HG02759 (cell line): Measurements from ENCODE around the gene CABP4.
"Not testable (repeated sequence)": the region's sequence is repeated elsewhere in the genome, so short reads cannot be mapped to it uniquely, and the experiment has no call there.

Experiments
- ATAC-seq: cut with Tn5 transposase; IDR thresholded peaks from one replicate; pipeline ENCODE4 v1.9.1; 2021; ENCODE audit warnings: mild to moderate bottlenecking, moderate library complexity; ENCODE audit not compliant: unreplicated experiment

Gene CABP4

DNA sequence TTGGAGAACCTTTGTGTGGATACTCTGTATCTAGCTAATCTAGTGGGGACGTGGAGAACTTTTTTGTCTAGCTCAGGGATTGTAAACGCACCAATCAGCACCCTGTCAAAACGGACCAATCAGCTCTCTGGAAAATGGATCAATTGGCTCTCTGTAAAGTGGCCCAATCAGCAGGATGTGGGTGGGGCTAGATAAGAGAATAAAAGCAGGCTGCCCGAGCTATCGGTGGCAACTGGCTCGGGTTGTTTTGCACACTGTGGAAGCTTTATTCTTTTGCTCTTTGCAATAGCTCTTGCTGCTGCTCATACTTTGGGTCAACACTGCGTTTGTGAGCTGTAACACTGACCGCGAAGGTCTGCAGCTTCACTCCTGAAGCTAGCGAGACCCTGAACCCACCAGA is 21.5 kb downstream of the CABP4 start:
- not testable (repeated sequence) for ATAC-seq

DNA sequence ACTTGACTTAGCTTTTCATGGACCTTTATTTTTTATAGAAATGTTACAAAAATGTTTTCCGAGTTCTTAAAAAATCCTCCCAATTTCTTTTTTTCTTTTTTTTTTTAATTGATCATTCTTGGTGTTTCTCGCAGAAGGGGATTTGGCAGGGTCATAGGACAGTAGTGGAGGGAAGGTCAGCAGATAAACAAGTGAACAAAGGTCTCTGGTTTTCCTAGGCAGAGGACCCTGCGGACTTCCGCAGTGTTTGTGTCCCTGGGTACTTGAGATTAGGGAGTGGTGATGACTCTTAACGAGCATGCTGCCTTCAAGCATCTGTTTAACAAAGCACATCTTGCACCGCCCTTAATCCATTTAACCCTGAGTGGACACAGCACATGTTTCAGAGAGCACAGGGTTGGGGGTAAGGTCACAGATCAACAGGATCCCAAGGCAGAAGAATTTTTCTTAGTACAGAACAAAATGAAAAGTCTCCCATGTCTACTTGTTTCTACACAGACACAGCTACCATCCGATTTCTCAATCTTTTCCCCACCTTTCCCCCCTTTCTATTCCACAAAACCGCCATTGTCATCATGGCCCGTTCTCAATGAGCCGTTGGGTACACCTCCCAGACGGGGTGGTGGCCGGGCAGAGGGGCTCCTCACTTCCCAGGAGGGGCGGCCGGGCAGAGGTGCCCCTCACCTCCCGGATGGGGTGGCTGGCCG is 22.3 kb downstream of the CABP4 start:
- not testable (repeated sequence) for ATAC-seq

DNA sequence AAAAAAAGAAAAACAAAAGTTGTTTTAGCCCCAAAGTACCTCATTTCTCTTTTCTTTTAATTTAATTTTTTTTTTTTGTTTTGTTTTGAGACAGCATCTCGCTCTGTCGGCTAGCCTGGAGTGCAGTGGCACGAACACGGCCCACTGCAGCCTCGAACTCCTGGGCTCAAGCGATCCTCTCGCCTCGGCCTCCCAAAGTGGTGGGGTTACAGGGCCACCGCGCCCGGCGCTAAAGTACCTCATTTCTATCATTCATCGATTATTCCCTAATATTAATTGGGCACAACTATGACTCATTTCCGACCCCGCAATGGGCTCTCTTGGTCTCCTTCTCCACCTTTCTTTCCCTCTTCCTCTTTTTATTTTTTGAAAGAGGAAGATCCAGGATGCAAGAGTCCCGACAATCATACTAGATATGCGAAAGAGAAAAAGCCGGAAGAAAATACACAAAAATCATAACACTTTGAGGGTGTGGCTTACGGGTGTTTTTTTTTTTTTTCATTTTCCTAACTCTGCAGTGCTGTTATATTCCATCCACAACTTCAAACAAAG is 27.2 kb downstream of the CABP4 start:
- peak; percentile 0 for ATAC-seq

DNA sequence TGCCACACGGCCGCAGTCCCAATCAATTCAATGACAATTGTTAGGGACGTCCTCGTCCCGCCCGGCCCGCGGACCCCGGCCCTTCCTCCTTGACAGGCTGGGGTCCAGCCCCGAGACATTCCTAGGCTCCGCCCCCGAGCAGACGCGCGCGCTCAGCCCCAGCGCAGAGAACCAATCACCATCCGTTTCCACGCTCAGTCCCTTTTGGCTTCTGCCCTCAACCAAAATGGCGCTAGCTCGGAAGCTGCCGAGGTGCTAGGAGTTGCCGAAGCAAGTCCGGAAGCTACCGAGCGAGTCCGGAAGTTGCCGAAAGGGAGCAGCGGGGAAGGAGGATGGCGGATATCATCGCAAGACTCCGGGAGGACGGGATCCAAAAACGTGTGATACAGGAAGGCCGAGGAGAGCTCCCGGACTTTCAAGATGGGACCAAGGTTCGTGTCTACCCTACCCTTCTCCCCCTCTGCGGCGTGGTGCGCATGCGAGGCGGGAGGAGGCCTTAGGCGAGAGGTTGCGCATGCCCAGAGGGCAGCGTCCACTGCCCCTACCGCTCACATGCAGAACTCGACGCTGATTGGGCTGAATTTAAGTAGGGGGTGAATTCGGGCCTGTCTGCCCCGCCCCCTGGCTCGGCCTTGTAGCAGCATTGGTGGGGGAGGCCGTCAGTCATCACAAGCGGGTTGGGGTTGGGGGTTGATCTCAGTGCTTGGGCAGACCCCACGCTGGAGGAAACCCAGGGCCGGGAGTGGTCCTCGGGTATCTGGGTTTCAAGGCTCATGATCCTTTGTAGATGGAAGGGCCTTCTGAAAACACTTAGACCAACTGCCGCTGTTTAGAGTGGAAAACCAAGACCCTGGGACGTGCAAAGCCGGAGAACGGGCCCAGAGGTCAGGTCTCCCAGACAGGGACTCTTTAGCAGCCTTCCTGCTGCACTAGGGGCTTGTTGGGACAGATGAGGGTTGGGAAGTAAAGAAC is 28.0 kb downstream of the CABP4 start, which contains the start of gene AIP:
Gene AIP (plus strand): TSS at position 200 of the 972 bp plus-strand sequence. CDS start 133 bp downstream, at position 333.
- peak; percentile 69 for ATAC-seq

DNA sequence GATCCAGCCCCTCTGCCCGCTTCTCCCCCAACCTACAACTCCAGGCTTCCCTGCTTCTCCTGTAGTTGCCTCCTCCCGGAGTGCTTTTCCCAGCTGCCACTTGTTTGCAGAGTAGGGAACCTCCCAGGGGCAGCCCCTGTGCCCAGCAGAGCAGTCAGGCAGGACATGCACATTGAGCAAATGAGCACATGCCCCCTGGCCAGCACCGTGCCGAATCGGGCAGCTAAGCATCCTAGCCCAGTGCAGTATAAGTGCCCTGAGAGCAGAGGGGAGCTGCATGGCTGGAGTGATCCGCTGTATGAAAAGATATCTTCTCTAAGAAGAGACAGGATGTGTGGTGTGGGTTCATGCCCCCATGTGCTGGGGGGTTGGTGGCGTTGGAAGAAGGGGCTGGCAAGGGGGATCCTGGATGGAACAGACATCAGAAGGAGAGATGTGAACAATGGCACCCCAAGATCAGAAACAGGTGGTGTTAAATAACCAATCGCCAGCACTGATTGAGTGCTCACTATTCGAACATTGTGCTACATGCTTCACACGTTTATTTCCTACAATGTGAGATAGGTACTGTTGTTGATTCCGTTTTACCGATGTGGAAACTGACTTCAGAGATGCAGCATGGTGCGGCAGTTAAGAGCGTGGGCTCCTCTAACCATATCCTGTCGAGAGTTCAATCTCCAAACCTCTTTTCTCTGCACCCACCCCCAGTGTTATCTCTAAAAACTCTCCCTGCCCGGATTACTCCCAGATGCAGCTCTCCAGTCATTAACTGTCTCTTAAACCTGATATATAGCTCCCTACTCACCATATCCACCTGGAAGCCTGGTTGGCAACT is 28.9 kb downstream of the CABP4 start:
- no peak for ATAC-seq

DNA sequence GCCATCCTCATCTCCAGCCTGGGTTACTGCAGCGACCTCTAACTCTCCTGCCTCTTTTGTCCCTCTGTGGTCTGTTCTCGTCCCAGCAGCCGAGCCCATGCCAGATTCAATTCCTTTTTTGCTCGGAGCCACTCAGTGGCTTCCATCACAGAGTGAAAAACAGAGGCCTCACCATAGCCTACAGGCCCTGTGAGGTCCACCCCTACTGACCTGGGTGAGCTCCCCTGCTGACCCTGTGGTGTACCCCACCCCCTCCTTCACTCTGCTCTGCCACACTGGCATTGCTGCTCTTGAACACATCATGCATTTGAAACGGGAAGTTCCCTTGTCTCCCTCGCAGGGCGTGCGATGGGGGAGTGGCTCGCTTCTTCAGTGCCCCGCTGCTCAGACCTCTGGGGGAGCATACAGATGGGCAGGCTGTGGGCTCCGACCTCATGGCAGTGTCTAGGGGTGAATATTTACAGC is 29.7 kb downstream of the CABP4 start:
- ATAC-seq: peak; percentile 24

DNA sequence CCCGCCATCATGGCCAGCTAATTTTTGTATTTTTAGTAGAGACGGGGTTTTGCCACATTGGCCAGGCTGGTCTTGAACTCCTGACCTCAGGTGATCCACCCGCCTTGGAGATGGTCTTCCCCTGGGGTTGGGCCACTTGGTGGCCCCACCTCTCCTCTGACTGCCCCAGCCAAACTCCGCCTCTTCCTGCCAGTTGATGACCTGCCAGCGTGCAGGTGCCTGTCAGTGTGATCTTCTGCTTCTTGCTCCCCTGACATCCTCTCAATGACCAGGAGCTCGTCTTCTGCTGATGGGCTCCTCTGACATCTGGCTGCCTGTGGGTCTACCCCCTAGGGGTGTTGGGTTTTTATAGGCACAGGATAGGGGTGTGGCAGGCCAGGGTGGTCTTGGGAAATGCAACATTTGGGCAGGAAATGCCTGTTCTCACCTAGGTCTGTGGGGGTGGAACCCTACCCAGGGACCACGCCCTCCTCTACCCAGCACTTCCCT is 30.8 kb downstream of the CABP4 start:
- ATAC-seq: not testable (repeated sequence)

DNA sequence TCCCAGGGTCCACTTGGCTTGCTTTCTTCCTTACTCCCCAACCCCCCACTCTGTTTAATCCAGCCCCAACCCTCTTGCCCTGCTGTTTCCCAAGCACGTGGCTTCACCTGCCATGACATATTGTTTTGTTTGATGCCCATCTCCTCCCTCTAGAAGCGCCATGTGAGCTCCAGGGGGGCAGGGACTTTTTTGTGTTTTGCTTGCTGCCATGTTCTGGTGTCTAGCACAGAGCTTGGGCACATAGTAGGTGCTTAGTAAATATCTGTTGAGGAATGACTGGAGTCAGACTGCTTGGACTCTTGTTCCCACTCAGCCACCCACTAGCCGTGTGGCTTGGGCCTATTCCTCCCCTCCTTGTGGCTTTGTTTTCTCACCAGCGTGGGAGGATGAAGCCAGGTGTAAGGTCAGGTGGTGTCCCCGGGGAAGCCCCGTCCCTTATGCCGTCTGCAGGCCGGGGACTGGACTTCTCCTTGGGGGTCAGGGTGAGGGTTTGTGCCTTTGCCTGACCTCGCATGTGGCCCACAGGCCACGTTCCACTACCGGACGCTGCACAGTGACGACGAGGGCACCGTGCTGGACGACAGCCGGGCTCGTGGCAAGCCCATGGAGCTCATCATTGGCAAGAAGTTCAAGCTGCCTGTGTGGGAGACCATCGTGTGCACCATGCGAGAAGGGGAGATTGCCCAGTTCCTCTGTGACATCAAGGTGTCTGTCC is 31.5 kb downstream of the CABP4 start:
- peak; percentile 37 for ATAC-seq

DNA sequence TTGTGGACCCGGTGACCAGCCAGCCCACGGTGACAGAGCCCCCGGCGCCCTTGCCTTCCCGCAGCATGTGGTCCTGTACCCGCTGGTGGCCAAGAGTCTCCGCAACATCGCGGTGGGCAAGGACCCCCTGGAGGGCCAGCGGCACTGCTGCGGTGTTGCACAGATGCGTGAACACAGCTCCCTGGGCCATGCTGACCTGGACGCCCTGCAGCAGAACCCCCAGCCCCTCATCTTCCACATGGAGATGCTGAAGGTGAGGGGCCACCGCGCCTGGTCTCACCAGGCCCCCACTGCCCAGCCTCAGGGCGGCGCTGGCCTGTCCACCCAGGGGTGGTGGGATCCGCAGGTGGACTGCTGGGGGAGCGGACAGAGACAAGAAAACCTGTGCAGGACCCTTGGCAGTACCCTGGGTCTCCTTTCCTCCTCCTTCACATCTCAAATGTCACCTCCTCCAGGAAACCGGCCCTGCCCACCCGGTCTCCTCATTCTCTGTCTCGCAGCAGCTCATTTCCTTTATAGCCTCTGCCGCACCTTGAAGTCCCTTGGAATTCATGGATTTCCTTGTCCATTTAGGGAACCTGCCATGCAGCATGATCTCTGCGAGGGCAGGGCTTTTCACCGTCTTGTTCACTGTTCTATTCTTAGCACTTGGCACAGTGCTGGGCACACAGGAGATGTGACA is 34.2 kb downstream of the CABP4 start:
- ATAC-seq: no peak

DNA sequence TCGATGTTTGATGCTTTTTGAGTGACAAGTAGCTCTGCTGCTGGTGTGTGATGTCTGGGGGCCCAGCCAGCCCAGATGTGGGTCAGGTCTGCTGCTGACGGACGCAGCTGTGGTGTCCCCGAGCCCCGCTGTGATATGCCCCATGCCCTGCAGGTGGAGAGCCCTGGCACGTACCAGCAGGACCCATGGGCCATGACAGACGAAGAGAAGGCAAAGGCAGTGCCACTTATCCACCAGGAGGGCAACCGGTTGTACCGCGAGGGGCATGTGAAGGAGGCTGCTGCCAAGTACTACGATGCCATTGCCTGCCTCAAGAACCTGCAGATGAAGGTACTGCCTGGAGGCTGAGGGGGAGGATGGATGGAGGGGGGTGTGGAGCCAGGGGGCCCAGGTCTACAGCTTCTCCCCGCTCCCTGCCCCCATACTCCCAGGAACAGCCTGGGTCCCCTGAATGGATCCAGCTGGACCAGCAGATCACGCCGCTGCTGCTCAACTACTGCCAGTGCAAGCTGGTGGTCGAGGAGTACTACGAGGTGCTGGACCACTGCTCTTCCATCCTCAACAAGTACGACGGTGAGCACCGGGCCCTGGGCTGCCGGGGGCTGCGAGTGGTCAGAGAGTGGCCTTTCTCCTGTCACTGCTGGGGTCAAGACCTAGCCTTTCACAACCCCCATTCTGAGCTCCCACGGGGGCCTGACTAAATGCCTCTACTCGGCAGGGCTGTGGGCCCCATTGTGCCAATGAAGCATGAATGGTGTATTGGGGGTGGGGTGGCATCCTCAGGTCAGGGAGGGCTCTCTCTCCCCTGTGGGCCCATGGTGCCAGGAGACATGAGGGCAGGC is 35.0 kb downstream of the CABP4 start:
- ATAC-seq: no peak

DNA sequence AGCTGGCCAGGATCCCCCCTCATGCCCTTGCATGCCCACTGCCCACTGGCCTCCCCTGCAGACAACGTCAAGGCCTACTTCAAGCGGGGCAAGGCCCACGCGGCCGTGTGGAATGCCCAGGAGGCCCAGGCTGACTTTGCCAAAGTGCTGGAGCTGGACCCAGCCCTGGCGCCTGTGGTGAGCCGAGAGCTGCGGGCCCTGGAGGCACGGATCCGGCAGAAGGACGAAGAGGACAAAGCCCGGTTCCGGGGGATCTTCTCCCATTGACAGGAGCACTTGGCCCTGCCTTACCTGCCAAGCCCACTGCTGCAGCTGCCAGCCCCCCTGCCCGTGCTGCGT is 35.5 kb downstream of the CABP4 start:
- no peak for ATAC-seq

DNA sequence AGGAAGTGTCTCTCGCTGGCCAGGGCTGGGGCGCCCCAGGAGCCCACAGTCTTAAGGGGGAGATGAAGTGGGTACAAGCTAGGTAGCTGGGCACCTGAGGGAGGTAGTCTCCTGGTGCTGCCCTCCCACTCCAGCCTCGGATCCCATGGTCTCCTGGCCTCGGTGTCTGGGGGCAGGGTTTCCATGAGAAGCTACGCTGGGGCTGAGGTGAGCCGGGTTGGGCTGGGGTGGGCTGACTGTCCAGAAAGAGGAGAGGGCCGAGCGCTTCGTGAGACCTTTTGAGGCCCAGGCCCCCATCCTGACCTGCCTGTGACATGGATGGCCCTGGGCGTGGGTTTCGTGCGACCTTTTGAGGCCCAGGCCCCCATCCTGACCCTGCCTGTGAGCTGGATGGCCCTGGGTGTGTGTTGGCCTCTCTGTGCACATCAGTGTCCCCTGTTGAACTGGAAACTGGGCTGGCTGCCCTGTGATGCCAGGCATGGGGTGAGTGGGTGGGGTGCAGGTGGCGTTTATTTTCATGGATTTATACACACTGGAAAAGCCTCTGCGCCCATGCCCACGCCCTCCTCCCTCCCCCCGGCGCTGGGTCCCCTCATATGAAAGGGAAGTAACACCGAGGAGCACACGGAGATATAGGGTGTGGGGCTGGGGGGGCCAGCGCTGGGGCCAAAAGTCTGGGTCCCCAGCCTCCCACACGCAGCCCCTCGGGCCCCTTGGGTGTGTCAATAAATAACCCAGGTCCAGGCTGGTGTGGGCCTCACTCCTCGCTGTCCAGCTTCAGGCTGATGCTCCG is 36.3 kb downstream of the CABP4 start:
- no peak for ATAC-seq

DNA sequence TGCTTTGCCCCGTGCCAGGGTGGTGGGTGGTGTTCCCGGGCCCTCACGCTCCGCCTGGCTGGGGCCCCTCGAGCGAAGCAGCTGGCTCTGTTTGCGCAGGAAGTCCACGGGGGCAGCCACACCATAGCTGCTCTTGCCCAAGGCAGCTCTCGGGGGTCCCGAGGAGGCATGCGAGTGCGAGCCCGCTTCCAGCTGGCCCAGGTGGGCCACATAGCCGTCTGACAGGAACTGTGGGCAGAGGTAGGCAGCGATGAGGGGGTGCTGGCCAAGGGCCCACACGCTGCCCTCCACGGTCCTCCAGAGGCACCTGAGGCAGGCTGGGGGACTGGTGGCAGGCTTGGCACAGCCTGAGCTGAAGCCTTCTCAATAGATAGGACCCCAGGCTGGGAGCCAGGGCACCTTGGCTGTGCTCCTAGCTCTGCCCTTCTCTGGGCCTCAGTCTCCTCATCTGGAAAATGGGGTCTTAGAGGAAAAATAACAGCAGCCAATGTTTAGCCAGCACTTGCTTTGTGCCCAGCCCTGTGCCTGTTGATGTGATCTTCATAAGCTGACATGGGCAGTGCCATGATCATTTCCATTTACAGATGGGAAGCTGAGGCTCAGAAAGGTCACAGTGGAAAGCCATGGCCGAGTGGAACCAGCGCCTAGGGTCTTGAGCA is 37.0 kb downstream of the CABP4 start:
- no peak for ATAC-seq

DNA sequence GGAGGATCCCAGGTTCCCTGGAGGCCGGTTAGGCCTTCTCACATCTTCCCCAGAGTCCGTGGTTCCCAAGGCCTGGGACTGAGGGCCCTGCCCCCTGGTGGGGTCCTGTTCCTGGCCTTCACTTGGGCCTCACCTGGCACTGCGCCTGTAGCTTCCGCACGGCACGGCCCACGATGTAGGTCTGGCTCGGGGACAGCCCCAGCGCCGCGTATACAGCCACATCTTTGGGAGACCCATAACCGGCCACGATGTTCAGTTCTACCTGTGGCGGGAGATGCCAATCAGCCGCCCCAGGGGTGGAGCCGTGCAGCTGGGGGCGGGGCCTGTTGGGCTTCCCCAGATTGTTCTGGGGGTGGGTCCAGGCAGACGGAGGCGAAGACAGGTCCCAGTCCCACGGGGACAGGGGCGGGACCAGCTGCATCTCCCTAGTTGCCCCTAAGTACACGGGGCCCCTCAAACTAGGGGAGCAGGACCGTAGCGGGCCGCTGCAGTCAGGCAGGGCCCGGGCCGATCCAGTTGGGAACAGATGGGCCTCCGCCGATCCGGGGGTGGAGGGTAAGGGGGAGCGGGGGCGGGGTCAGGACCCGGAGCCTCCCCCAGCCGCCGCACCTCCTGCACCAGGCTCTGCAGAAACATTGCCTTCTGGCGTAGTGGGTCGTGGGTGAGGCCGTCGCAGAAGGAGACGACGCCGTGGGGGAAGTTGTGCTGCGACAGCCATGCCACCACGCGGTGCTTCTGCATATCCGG is 37.8 kb downstream of the CABP4 start:
- no peak for ATAC-seq

DNA sequence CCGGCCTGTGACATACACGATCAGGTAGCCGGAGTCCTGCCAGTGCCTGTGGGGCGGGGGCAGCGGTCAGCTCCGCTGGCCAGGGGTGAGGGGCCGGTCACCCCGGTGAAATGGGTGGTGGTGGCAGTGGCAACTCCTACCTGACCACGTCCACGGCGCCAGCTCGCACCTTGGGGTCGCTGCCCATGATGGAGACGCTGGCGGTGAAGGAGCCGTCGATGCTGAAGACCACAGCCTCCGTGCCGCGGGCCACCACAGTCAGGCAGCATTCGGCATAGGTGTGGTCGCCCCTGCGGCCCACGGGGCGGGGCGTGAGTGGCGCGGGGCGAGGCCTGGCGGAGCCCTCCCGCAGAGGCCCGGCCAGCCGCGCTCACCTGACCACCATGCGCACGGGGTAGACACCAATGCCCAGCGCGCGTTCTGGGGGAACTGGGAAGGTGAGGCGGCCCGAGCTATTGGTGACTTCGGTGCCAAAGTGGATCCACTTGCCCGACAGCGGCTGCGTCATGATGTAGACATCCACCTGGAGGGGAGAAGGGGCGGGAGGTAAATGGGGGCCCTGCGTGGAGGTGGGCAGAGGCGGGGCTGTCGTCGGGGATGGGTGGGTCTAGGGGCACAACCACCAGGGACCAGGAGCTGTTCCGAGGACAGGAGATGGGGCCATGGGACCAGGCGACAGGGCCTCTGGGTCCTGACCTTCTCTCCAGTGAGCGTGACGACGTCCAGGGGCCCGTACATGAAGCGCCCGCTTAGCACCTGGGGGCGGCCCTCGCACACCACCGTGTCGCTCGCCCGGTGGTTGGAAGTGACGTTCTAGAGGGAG is 38.6 kb downstream of the CABP4 start:
- ATAC-seq: no peak
